Natural killer cell (primary cell): ENCODE measurements around the gene TTC23. TPM values are rescaled to one million over a fixed set of nuclear protein-coding genes. Genes with fewer than 3 reads are reported as not detected.

ENCODE experiments used
- ATAC-seq, 3 donors: fragments of 150-1000 bp in 2 of 3; fragments of 200-7000 bp in 1 of 3; cut with Tn5 transposase; 1 replicate in 1 of 3; 2 replicates in 2 of 3; pipeline ENCODE4 v1.10.0; 2021; ENCODE audit warnings: mild to moderate bottlenecking in 2 of 3, moderate library complexity in 2 of 3
- DNase-seq, 2 donors: peaks; one replicate each; pipeline versions ENCODE4 v3.0.0 to v3.0.0-alpha.2; 2013 to 2021; ENCODE audit warnings: mixed read lengths in 1 of 2
- H3K27ac ChIP-seq: one replicate; pipeline ENCODE4 v1.5.1; 2013; ENCODE audit warnings: mild to moderate bottlenecking, low read length
- H3K27me3 ChIP-seq: one replicate; pipeline ENCODE4 v1.6.1; 2013; ENCODE audit warnings: low read length; ENCODE audit not compliant: control insufficient read depth, insufficient read depth
- H3K36me3 ChIP-seq: one replicate; pipeline ENCODE4 v1.6.1; 2013; ENCODE audit warnings: low read length; ENCODE audit not compliant: control insufficient read depth, insufficient read depth
- H3K4me1 ChIP-seq: one replicate; pipeline ENCODE4 v1.6.1; 2013; ENCODE audit warnings: low read length; ENCODE audit not compliant: control insufficient read depth, insufficient read depth
- H3K4me3 ChIP-seq: one replicate; pipeline ENCODE4 v1.5.1; 2013; ENCODE audit warnings: low read length
- H3K9me3 ChIP-seq: one replicate; pipeline ENCODE4 v1.6.1; 2013; ENCODE audit warnings: low read length; ENCODE audit not compliant: control insufficient read depth, insufficient read depth
- H3K27ac Mint-ChIP-seq, 2 donors: one replicate each; pipeline ENCODE4 v1.8.0; 2022; ENCODE audit warnings: mild to moderate bottlenecking in 2 of 2, mixed read lengths in 2 of 2, moderate library complexity in 1 of 2
- H3K27me3 Mint-ChIP-seq, 2 donors: one replicate each; pipeline ENCODE4 v1.8.0; 2022; ENCODE audit warnings: low read depth in 2 of 2, mixed read lengths in 2 of 2
- H3K36me3 Mint-ChIP-seq: one replicate; pipeline ENCODE4 v1.8.0; 2022; ENCODE audit warnings: mixed read lengths
- H3K4me1 Mint-ChIP-seq, 2 donors: one replicate each; pipeline ENCODE4 v1.8.0; 2022; ENCODE audit warnings: mixed read lengths in 2 of 2
- H3K4me3 Mint-ChIP-seq: one replicate; pipeline ENCODE4 v1.8.0; 2022; ENCODE audit warnings: mild to moderate bottlenecking, moderate library complexity, mixed read lengths
- H3K9me3 Mint-ChIP-seq, 2 donors: one replicate each; pipeline ENCODE4 v1.8.0; 2022; ENCODE audit warnings: mixed read lengths in 2 of 2
- CTCF ChIP-seq: fragments of 200-600 bp; IDR thresholded peaks from one replicate; pipeline ENCODE4 v1.8.0; 2022; ENCODE audit warnings: antibody characterized with exemption
- WGBS: methylation state at CpG from one replicate; pipeline ENCODE4 v1.1.7; 2013; ENCODE audit warnings: missing lambda C conversion rate; ENCODE audit not compliant: insufficient coverage; 5-methylcytosine and 5-hydroxymethylcytosine counted together
- intact Hi-C: fragments of 100-400 bp; cut with micrococcal nuclease; formaldehyde crosslinking; loops from one replicate; pipeline ENCODE4 v1.14.2; 2022
- total RNA-seq, 4 donors: library from RNA; stranded (reverse); fragments of 120-200 nt in 1 of 4; gene quantifications; one replicate each; pipeline versions ENCODE4 v1.2.3 to v1.2.4, GENCODE V29; 2013 to 2022

TTC23 gene
- total RNA-seq, 3 donors from 2014 or later (not counting 1 experiment from before 2014, with no cell fraction given), result 0.75 to 1.1 (median 1.0) TPM

- Histone ChIP-seq H3K9me3 (no peaks in the 10 kb centered on the region), H3K36me3 (no peaks in the 10 kb centered on the region), H3K27ac (no peak overlapping the region), H3K4me3 (no peak overlapping the region), H3K27me3 (peaks cover 9% of the 10 kb centered on the region), H3K4me1 (peaks cover 4% of the 10 kb centered on the region)
- Mint-ChIP-seq H3K27me3 (peaks cover 30 to 32% of the 10 kb centered on the region in 2 donors), H3K4me1 (peaks cover 0 to 5% of the 10 kb centered on the region in 2 donors), H3K4me3 (no peak overlapping the region), H3K36me3 (no peaks in the 10 kb centered on the region), H3K9me3 (no peaks in the 10 kb centered on the region), H3K27ac (no peak overlapping the region)
- TF ChIP-seq CTCF, result no peak
- intact Hi-C loops, result no loop called here
- ATAC-seq, result no peak
- WGBS, result 89% methylated on average over 12 of the region's 12 CpGs
- peak in 1 of 2 donors; percentile 4 for DNase-seq
These were observed 151.0 kb downstream of the TTC23 start for GRCh38 chr15:99098426-99098825.

GRCh38 chr15:99097441-99098410 lies 151.7 kb downstream of the TTC23 start:
- intact Hi-C loops, result no loop called here
- H3K27me3 Mint-ChIP-seq, result peaks cover 26 to 29% of the 10 kb centered on the region in 2 donors

GRCh38 chr15:99096894-99097426 lies 152.4 kb downstream of the TTC23 start:
- DNase-seq (peak in 1 of 2 donors; percentile 1), ATAC-seq (no peak)
- H3K4me1 Mint-ChIP-seq, result peaks cover 0 to 5% of the 10 kb centered on the region in 2 donors
- H3K27ac Mint-ChIP-seq, result no peak overlapping the region
- no peaks in the 10 kb centered on the region for H3K9me3 Mint-ChIP-seq
- 91% methylated on average over 10 of the region's 11 CpGs for WGBS
- no peak overlapping the region for H3K4me3 Mint-ChIP-seq
- intact Hi-C loops, result no loop called here
- peaks cover 4% of the 10 kb centered on the region for H3K4me1 ChIP-seq
- H3K4me3 ChIP-seq, result no peak overlapping the region
- peaks cover 18 to 24% of the 10 kb centered on the region in 2 donors for H3K27me3 Mint-ChIP-seq
- no peak overlapping the region for H3K27ac ChIP-seq
- TF ChIP-seq CTCF, result no peak
- no peaks in the 10 kb centered on the region for H3K36me3 ChIP-seq
- H3K9me3 ChIP-seq, result no peaks in the 10 kb centered on the region
- peaks cover 6% of the 10 kb centered on the region for H3K27me3 ChIP-seq
- H3K36me3 Mint-ChIP-seq, result no peaks in the 10 kb centered on the region

More at GRCh38 chr15:99097441-99098410, 151.7 kb downstream of the TTC23 start:
- Mint-ChIP-seq H3K36me3 (no peaks in the 10 kb centered on the region), H3K9me3 (no peaks in the 10 kb centered on the region), H3K4me3 (no peak overlapping the region), H3K27ac (no peak overlapping the region), H3K4me1 (peaks cover 0 to 5% of the 10 kb centered on the region in 2 donors)
- Histone ChIP-seq H3K36me3 (no peaks in the 10 kb centered on the region), H3K4me1 (peaks cover 4% of the 10 kb centered on the region), H3K4me3 (no peak overlapping the region), H3K9me3 (no peaks in the 10 kb centered on the region), H3K27ac (no peak overlapping the region), H3K27me3 (peaks cover 7% of the 10 kb centered on the region)
- TF ChIP-seq CTCF, result no peak
- no peak for ATAC-seq
- peak in 1 of 2 donors; percentile 1 for DNase-seq
- 70% methylated on average over 10 of the region's 14 CpGs for WGBS
